K562 (cell line): ENCODE results near the gene GRAMD4. TPM values are rescaled to one million over a fixed set of nuclear protein-coding genes. Genes with fewer than 3 reads are reported as not detected.

ENCODE experiments used
- ATAC-seq: fragments of 200-7000 bp; cut with Tn5 transposase; 3 replicates; pipeline ENCODE4 v1.9.1; 2020; ENCODE audit warnings: moderate library complexity
- BruUV-seq: library from RNA; stranded (reverse); fragments of 400-500 nt; replicated peaks from 2 replicates; lab custom pipeline; 2021; lab: Mats Ljungman, UMichigan
- CTCF ChIA-PET: fragments of 300-600 bp; formaldehyde crosslinking; extraction: SDS; loops from one replicate; lab custom pipeline; 2021; ENCODE audit warnings: low intra/inter-chr PET ratio; lab: Yijun Ruan, JAX
- POLR2A ChIA-PET: fragments of 300-600, 350-650 bp; sonication (Branson Sonifier 250); formaldehyde crosslinking; extraction: SDS; loops from one replicate; lab custom pipeline; 2021; ENCODE audit warnings: antibody characterized with exemption, inconsistent platforms; lab: Yijun Ruan, JAX
- DNase-seq, 4 experiments: peaks; one replicate each; pipeline versions ENCODE4 v3.0.0 to v3.0.0-alpha.2; 2011 to 2018; ENCODE audit warnings: low spot score in 3 of 4, mixed read lengths in 3 of 4; ENCODE audit errors: extremely low read depth in 1 of 4
- FAIRE-seq: peaks from 2 replicates; lab custom pipeline; 2011; peaks lifted over from hg19 to GRCh38; lab: Jason Lieb, UNC
- H2AFZ ChIP-seq: 2 replicates; pipeline ENCODE4 v1.6.0; 2011; ENCODE audit warnings: low read depth, low read length, control low read depth, inconsistent platforms
- H3K27ac ChIP-seq: fragments of 200-600 bp; 3 replicates; pipeline ENCODE4 v1.8.0; 2011; ENCODE audit warnings: low read depth, mild to moderate bottlenecking, control low read depth, inconsistent platforms, low read length, moderate library complexity, mixed read lengths; ENCODE audit errors: extremely low read depth
- H3K27me3 ChIP-seq, 2 experiments: fragments of 300-600 bp in 1 of 2; 2 replicates in 1 of 2; 3 replicates in 1 of 2; pipeline versions ENCODE4 v1.6.0 to v1.8.0; 2011; ENCODE audit warnings: inconsistent platforms in 2 of 2, low read length in 2 of 2, mild to moderate bottlenecking in 1 of 2, mixed read lengths in 1 of 2, moderate library complexity in 1 of 2; ENCODE audit not compliant: control insufficient read depth in 2 of 2, insufficient read depth in 2 of 2
- H3K36me3 ChIP-seq: fragments of 300-600 bp; 3 replicates; pipeline ENCODE4 v1.8.0; 2011; ENCODE audit warnings: mild to moderate bottlenecking, low read length, inconsistent platforms; ENCODE audit not compliant: control insufficient read depth, insufficient read depth
- H3K4me1 ChIP-seq, 2 experiments: fragments of 200-600 bp in 1 of 2; replicated peaks in 1 of 2; 2 replicates in 1 of 2; 3 replicates in 1 of 2; pipeline versions ENCODE4 v1.5.1 to v1.8.0; 2011; ENCODE audit warnings: inconsistent platforms in 2 of 2, low read length in 2 of 2, mild to moderate bottlenecking in 1 of 2, mixed read lengths in 1 of 2, moderate library complexity in 1 of 2; ENCODE audit not compliant: control insufficient read depth in 2 of 2, insufficient read depth in 2 of 2
- H3K4me2 ChIP-seq: 2 replicates; pipeline ENCODE4 v1.6.1; 2011; ENCODE audit warnings: low read length, control low read depth, inconsistent platforms, mixed read lengths; ENCODE audit not compliant: insufficient read depth
- H3K4me3 ChIP-seq: fragments of 200-600 bp; sonication (generic), shearing (Covaris generic); 2 replicates; pipeline ENCODE4 v1.5.1; 2016; ENCODE audit warnings: control low read depth, inconsistent platforms
- H3K79me2 ChIP-seq: fragments of 200-600 bp; 3 replicates; pipeline ENCODE4 v1.8.0; 2011; ENCODE audit warnings: low read length, inconsistent platforms; ENCODE audit not compliant: control insufficient read depth, insufficient read depth
- H3K9ac ChIP-seq, 2 experiments: 2 replicates each; pipeline versions ENCODE4 v1.6.0 to v1.6.1; 2011; ENCODE audit warnings: low read depth in 2 of 2, low read length in 2 of 2, control low read depth in 1 of 2, inconsistent platforms in 1 of 2, mild to moderate bottlenecking in 1 of 2, mixed read lengths in 1 of 2; ENCODE audit not compliant: insufficient read depth in 1 of 2
- H3K9me1 ChIP-seq: one replicate; pipeline ENCODE4 v1.6.0; 2011; ENCODE audit warnings: inconsistent platforms, mild to moderate bottlenecking, low read length, moderate library complexity; ENCODE audit not compliant: control insufficient read depth, insufficient read depth
- H3K9me3 ChIP-seq: replicated peaks from 2 replicates; pipeline ENCODE4 v1.5.1; 2011; ENCODE audit warnings: low read depth, low read length, inconsistent platforms; ENCODE audit not compliant: control insufficient read depth, insufficient read depth
- H4K20me1 ChIP-seq: replicated peaks from 2 replicates; pipeline ENCODE4 v1.6.1; 2011; ENCODE audit warnings: low read length, inconsistent platforms, mixed read lengths; ENCODE audit not compliant: control insufficient read depth, insufficient read depth
- CBX3 ChIP-seq, 2 experiments: IDR thresholded peaks; 1 replicate in 1 of 2; 2 replicates in 1 of 2; pipeline ENCODE4 v1.6.1; 2012; ENCODE audit warnings: inconsistent platforms in 2 of 2, low read length in 2 of 2, borderline replicate concordance in 1 of 2, control low read depth in 1 of 2
- CBX5 ChIP-seq: IDR thresholded peaks from 2 replicates; pipeline ENCODE4 v1.6.1; 2014; ENCODE audit warnings: low read depth, borderline replicate concordance
- HNRNPH1 ChIP-seq: fragments of 200-400 bp; formaldehyde crosslinking; optimal IDR thresholded peaks from 2 replicates; pipeline ENCODE3; 2017; ENCODE audit warnings: low read depth, mild to moderate bottlenecking, low read length, moderate library complexity
- TRIM28 ChIP-seq: fragments of 450-650 bp; IDR thresholded peaks from 2 replicates; pipeline ENCODE4 v1.6.1; 2017
- ZNF174 ChIP-seq: fragments of 250-450 bp; sonication (Bioruptor Pico); IDR thresholded peaks from 2 replicates; pipeline ENCODE4 v1.4.0; 2020; ENCODE audit warnings: mild to moderate bottlenecking
- ZNF408 ChIP-seq: fragments of 250-450 bp; sonication (Bioruptor Pico); IDR thresholded peaks from 2 replicates; pipeline ENCODE4 v1.4.0; 2020; ENCODE audit warnings: low read depth, mild to moderate bottlenecking, moderate library complexity
- ZNF551 ChIP-seq: fragments of 250-450 bp; sonication (Bioruptor Pico); IDR thresholded peaks from 2 replicates; pipeline ENCODE4 v1.5.0; 2021; ENCODE audit warnings: mild to moderate bottlenecking, moderate library complexity
- ZNF561 ChIP-seq: fragments of 450-650 bp; formaldehyde crosslinking; conservative IDR thresholded peaks from 2 replicates; pipeline ENCODE4 v1.4.0; 2020; ENCODE audit warnings: mild to moderate bottlenecking, moderate library complexity
- WGBS: fragments of 100-300 bp; shearing (Covaris generic); methylation state at CpG from one replicate; pipeline ENCODE4 v1.1.6; 2016; ENCODE audit warnings: low coverage, mixed read lengths; ENCODE audit not compliant: insufficient coverage; ENCODE audit errors: missing lambda C conversion rate; 5-methylcytosine and 5-hydroxymethylcytosine counted together
- in situ Hi-C: fragments of 300-500 bp; cut with MboI; formaldehyde crosslinking; loops from 4 replicates; pipeline ENCODE4 v1.15.0; 2018; ENCODE audit warnings: inconsistent platforms, mixed read lengths
- intact Hi-C: fragments of 100-400 bp; cut with micrococcal nuclease; formaldehyde crosslinking; loops from 2 replicates; pipeline ENCODE4 v1.14.2; 2022
- polyA plus RNA-seq, 8 experiments: library from polyadenylated mRNA; depleted of rRNA in 4 of 8; stranded (reverse) in 5 of 8; unstranded in 3 of 8; fragments of >200 nt; fragmentation: Nextera tagmentation in 2 of 8; fragmentation: Illumina TruSeq in 1 of 8; extraction: Ambion mirVana in 2 of 8; extraction: Trizol in 1 of 8; gene quantifications; 2 replicates each; pipeline versions ENCODE4 v1.2.1 to v1.2.3, GENCODE V29; 2011 to 2014; ENCODE audit warnings: inconsistent platforms in 1 of 8, missing spikeins in 1 of 8
- total RNA-seq, 7 experiments: library from RNA; depleted of rRNA in 6 of 7; stranded (reverse); fragments of >200 nt in 6 of 7; fragmentation: Illumina TruSeq in 2 of 7; extraction: Trizol in 2 of 7; gene quantifications; 2 replicates each; pipeline versions ENCODE4 v1.2.1 to v1.2.3, GENCODE V29; 2011 to 2021; ENCODE audit warnings: low replicate concordance in 1 of 7
- TF ChIP-seq, protein P1 (sequence below): fragments of 450-650 bp; IDR thresholded peaks from 2 replicates; pipeline ENCODE4 v1.6.1; 2018; ENCODE audit warnings: mild to moderate bottlenecking, low read depth; ENCODE audit not compliant: partially characterized antibody
- TF ChIP-seq, protein P2 (sequence below): fragments of 250-450 bp; sonication (Bioruptor Pico); IDR thresholded peaks from 2 replicates; pipeline ENCODE4 v1.8.0; 2022; ENCODE audit warnings: moderate library complexity, mild to moderate bottlenecking, inconsistent platforms

The GRAMD4 gene
- total and polyA plus RNA-seq, 9 of the 15 experiments (the other 6 are each of a cell fraction or from before 2014, with no cell fraction given) = 0.18 to 44.8 (median 18.6) TPM

DNA sequence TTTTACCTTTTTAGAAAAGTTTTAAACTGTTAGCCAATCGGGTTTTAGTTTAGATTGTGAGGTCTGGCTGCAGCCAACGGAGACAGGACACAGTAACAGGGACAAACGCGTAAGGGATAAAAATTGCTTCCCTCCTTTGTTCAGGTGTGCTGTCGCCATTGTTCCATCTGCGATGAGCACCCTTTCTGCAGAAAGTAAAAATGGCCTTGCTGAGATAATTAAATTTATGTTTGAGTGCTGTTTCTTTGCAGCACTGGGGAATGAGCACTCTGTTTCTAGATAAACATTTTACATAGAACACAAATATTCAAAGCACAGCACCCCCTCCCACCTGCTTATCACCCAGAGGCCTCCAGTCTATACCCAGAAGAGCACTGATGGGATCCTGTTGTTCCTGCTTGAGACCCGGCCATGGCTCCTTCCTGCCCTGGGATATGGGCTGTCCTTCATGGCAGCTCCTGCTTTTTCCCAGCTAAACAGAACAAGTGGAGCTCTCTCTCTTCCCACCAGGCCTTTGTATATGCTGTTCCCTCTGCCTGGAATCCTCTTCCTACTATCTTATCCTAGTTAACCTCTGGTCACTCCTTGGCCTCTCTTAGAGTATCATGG, 48.4 kb upstream of the GRAMD4 start:
- TF ChIP-seq ZNF174 (CRISPR knock-in tag) = no peak
- peak; percentile 56; the same call in 1 of the 2 replicates for TF ChIP-seq CBX5
- TF ChIP-seq HNRNPH1 = no peak
- no peak for TF ChIP-seq ZNF551 (CRISPR knock-in tag)
- TF ChIP-seq, protein P1, sequence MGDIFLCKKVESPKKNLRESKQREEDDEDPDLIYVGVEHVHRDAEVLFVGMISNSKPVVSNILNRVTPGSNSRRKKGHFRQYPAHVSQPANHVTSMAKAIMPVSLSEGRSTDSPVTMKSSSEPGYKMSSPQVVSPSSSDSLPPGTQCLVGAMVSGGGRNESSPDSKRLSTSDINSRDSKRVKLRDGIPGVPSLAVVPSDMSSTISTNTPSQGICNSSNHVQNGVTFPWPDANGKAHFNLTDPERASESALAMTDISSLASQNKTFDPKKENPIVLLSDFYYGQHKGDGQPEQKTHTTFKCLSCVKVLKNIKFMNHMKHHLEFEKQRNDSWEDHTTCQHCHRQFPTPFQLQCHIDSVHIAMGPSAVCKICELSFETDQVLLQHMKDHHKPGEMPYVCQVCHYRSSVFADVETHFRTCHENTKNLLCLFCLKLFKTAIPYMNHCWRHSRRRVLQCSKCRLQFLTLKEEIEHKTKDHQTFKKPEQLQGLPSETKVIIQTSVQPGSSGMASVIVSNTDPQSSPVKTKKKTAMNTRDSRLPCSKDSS = peak; percentile 93
- TF ChIP-seq, protein P2, sequence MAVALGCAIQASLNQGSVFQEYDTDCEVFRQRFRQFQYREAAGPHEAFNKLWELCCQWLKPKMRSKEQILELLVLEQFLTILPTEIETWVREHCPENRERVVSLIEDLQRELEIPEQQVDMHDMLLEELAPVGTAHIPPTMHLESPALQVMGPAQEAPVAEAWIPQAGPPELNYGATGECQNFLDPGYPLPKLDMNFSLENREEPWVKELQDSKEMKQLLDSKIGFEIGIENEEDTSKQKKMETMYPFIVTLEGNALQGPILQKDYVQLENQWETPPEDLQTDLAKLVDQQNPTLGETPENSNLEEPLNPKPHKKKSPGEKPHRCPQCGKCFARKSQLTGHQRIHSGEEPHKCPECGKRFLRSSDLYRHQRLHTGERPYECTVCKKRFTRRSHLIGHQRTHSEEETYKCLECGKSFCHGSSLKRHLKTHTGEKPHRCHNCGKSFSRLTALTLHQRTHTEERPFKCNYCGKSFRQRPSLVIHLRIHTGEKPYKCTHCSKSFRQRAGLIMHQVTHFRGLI = no peak
- peak in 1 of 2 experiments; percentile 84; a peak in 2 of 3 replicates for TF ChIP-seq CBX3 (IDR thresholded peaks at IDR 0.05; ENCODE audit: borderline replicate concordance in 1 of 2, low read length in 2 of 2)
- TF ChIP-seq ZNF561 = 0 out of 2 replicates have a peak, but pooled peaks have one; percentile 44
- TF ChIP-seq ZNF408 (CRISPR knock-in tag) = no peak
- peak; percentile 91 for TF ChIP-seq TRIM28
- TF ChIP-seq, all 486 proteins: peak for 5

More for the DNA sequence above, 48.4 kb upstream of the GRAMD4 start:
- no peak overlapping the region for H3K4me2 ChIP-seq
- no peaks in the 10 kb centered on the region for H3K9me1 ChIP-seq
- POLR2A ChIA-PET = no interaction called here
- intact Hi-C loops (no loop called here), in situ Hi-C loops (no loop called here)
- H3K4me1 ChIP-seq = peaks cover 15 to 30% of the 10 kb centered on the region in 2 experiments; a peak in 4 of 5 replicates
- FAIRE-seq = no peak
- WGBS = 43% methylated on average over 7 of the region's 7 CpGs
- DNase-seq = no peak
- CTCF ChIA-PET = no interaction called here
- H4K20me1 ChIP-seq = no peaks in the 10 kb centered on the region
- no peak overlapping the region for H3K9ac ChIP-seq
- H3K4me3 ChIP-seq = no peak overlapping the region
- no peak for ATAC-seq
- no peaks in the 10 kb centered on the region for H3K79me2 ChIP-seq
- no peak overlapping the region for H2AFZ ChIP-seq
- BruUV-seq = no TSS peak
- H3K36me3 ChIP-seq = no peaks in the 10 kb centered on the region
- no peak overlapping the region for H3K27ac ChIP-seq
- no peaks in the 10 kb centered on the region for H3K27me3 ChIP-seq
- 0 out of 2 replicates have a peak, but pooled peaks cover 2% of the 10 kb centered on the region for H3K9me3 ChIP-seq
